Suprapubic skin (tissue), 4 donors: ENCODE measurements around the gene CCDC124. TPM values are rescaled to one million over a fixed set of nuclear protein-coding genes. Genes with fewer than 3 reads are reported as not detected.

Source experiments
- DNase-seq, 2 donors: peaks; one replicate each; pipeline ENCODE4 v3.0.0-alpha.2; 2019; ENCODE audit warnings: low spot score in 2 of 2
- H3K27ac ChIP-seq: fragments of 200-600 bp; sonication (generic); one replicate; pipeline ENCODE4 v1.5.1; 2019
- H3K27me3 ChIP-seq: fragments of 200-600 bp; sonication (generic); one replicate; pipeline ENCODE4 v1.5.1; 2019
- H3K36me3 ChIP-seq: fragments of 200-600 bp; sonication (generic); one replicate; pipeline ENCODE4 v1.5.1; 2019
- H3K4me1 ChIP-seq: fragments of 200-600 bp; sonication (generic); one replicate; pipeline ENCODE4 v1.5.1; 2019
- H3K4me3 ChIP-seq: fragments of 200-600 bp; sonication (generic); one replicate; pipeline ENCODE4 v1.5.1; 2019; ENCODE audit warnings: mild to moderate bottlenecking
- H3K9me3 ChIP-seq: fragments of 200-600 bp; sonication (generic); one replicate; pipeline ENCODE4 v1.5.1; 2019
- EP300 ChIP-seq: sonication (generic); formaldehyde crosslinking; IDR thresholded peaks from one replicate; pipeline ENCODE4 v1.6.1; 2017; ENCODE audit warnings: antibody characterized with exemption
- POLR2A ChIP-seq, 2 donors: fragments of 450-650 bp; IDR thresholded peaks; one replicate each; pipeline ENCODE4 v1.6.1; 2017; ENCODE audit warnings: antibody characterized with exemption in 2 of 2, mild to moderate bottlenecking in 2 of 2, moderate library complexity in 2 of 2
- POLR2AphosphoS5 ChIP-seq, 3 donors: sonication (generic); formaldehyde crosslinking; IDR thresholded peaks; one replicate each; pipeline ENCODE4 v1.6.1; 2017; ENCODE audit warnings: antibody characterized with exemption in 3 of 3
- WGBS: methylation state at CpG from one replicate; pipeline ENCODE4 v1.1.5; 2018; 5-methylcytosine and 5-hydroxymethylcytosine counted together
- total RNA-seq, 4 donors: library from RNA; depleted of rRNA; stranded (reverse); fragments of >200 nt; gene quantifications; one replicate each; pipeline ENCODE4 v1.1.0, GENCODE V29; 2016
- TF ChIP-seq, protein P1 (sequence below), 2 donors: fragments of 200-600 bp in 1 of 2; fragments of 450-650 bp in 1 of 2; sonication (generic) in 1 of 2; IDR thresholded peaks; one replicate each; pipeline ENCODE4 v1.5.1; 2016 to 2019; ENCODE audit warnings: antibody characterized with exemption in 2 of 2, mild to moderate bottlenecking in 1 of 2, moderate library complexity in 1 of 2

CCDC124 gene
- total RNA-seq, 4 donors from 2014 or later: 24.3 to 42.7 (median 33.1) TPM

DNA sequence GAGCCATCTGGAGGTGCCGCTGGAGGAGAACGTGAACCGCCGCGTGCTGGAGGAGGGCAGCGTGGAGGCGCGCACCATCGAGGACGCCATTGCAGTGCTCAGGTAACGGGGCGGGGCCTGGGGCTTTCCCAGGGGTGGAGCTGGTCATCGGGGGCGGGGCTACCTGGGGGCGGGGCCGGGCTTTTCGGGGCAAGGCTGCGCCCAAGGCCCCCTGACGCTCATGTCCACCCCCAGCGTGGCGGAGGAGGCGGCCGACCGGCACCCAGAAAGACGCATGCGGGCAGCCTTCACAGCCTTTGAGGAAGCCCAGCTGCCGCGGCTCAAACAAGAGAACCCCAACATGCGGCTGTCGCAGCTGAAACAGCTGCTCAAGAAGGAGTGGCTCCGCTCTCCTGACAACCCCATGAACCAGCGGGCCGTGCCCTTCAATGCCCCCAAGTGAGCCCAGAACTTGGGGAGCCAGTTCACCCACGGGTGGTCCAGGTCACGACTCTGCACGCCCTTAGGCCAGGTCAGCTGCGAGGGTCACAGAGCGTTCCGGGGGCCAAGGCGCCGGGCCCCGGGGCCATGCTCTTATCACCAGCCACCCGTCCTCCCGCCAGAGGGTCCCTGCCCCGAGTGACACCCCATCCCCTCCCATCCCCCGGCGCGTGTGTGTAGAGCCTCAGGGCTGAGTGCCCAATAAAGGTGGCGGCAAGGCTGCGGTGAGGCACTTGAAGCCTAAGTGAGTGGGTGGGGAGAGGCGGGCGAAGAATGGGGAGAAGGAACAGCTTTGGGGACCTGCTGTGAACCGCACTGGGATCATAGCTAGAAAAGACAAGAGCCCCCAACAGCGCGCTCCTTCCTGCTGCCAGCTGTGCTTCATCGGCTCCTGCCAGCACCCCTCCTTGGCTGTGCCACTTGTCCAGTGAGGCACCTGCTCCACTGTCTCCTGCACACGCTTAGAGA, 10.7 kb downstream of the CCDC124 start:
- Histone ChIP-seq H3K4me1 (peaks cover 35% of the 10 kb centered on the region), H3K36me3 (peaks cover 13% of the 10 kb centered on the region), H3K4me3 (peak overlapping the region; percentile 22), H3K27ac (peak overlapping the region; percentile 27), H3K9me3 (no peaks in the 10 kb centered on the region), H3K27me3 (peaks cover under 1% of the 10 kb centered on the region)
- WGBS: 65% methylated on average over 49 of the region's 57 CpGs
- DNase-seq: no peak
- TF ChIP-seq EP300: no peak

- Histone ChIP-seq H3K27ac (no peak overlapping the region), H3K4me3 (no peak overlapping the region), H3K9me3 (no peaks in the 10 kb centered on the region), H3K27me3 (peaks cover 8% of the 10 kb centered on the region), H3K36me3 (peaks cover 10% of the 10 kb centered on the region), H3K4me1 (peaks cover 43% of the 10 kb centered on the region)
- DNase-seq: no peak
- WGBS: 45% methylated on average over 4 of the region's 4 CpGs
- TF ChIP-seq POLR2AphosphoS5 (IDR thresholded peaks at IDR 0.05) (no peak), POLR2A (IDR thresholded peaks at IDR 0.05) (no peak), EP300 (no peak)
- TF ChIP-seq, protein P1, sequence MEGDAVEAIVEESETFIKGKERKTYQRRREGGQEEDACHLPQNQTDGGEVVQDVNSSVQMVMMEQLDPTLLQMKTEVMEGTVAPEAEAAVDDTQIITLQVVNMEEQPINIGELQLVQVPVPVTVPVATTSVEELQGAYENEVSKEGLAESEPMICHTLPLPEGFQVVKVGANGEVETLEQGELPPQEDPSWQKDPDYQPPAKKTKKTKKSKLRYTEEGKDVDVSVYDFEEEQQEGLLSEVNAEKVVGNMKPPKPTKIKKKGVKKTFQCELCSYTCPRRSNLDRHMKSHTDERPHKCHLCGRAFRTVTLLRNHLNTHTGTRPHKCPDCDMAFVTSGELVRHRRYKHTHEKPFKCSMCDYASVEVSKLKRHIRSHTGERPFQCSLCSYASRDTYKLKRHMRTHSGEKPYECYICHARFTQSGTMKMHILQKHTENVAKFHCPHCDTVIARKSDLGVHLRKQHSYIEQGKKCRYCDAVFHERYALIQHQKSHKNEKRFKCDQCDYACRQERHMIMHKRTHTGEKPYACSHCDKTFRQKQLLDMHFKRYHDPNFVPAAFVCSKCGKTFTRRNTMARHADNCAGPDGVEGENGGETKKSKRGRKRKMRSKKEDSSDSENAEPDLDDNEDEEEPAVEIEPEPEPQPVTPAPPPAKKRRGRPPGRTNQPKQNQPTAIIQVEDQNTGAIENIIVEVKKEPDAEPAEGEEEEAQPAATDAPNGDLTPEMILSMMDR (IDR thresholded peaks at IDR 0.05): no peak
These were observed 11.5 kb downstream of the CCDC124 start for GRCh38 chr19:17944301-17944700.

DNA sequence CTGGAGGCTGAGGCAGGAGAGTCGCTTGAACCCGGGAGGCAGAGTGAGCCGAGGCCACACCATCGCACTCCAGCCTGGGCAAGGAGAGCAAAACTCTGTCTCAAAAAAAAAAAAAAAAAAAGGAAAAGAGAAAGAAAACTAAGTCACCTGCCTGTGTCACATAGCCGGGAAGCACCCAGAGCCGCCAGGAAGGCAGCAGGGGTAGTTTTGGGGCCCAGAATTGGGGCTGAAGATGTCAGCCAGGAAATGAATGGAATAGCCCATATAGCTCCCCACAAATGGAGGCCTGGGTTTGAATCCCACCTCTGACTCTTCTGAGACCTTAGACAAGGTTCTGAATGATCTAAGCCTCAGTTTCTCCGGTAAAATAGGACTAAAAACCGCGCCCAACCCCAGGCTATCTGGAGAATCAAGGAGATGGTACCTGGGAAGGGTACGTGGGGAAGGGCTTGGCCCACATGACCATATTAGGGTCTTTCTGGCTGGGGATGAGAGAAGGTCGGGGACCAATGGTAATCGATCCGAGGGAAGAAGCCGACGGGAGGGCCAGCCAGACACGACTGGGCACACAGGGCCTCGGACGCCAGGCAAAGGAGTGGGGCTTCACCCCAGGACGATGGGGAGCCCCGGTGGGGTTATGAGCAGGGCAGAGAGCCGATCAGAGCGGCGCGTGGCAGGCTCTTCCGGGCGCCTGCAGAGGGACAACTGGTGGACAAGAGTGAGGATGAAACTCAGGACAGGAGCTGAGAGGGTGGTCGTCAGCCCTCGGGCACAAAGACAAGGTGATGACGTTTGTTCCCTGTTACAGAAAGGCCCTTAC, 14.4 kb downstream of the CCDC124 start:
- Histone ChIP-seq H3K4me3 (peak overlapping the region; percentile 75), H3K36me3 (peaks cover 3% of the 10 kb centered on the region), H3K27me3 (peaks cover 37% of the 10 kb centered on the region), H3K4me1 (peaks cover 72% of the 10 kb centered on the region), H3K27ac (no peak overlapping the region), H3K9me3 (no peaks in the 10 kb centered on the region)
- TF ChIP-seq, protein P1 (IDR thresholded peaks at IDR 0.05): no peak
- no peak for TF ChIP-seq POLR2AphosphoS5 (IDR thresholded peaks at IDR 0.05)
- no peak for DNase-seq
- 22% methylated on average over 21 of the region's 29 CpGs for WGBS

DNA sequence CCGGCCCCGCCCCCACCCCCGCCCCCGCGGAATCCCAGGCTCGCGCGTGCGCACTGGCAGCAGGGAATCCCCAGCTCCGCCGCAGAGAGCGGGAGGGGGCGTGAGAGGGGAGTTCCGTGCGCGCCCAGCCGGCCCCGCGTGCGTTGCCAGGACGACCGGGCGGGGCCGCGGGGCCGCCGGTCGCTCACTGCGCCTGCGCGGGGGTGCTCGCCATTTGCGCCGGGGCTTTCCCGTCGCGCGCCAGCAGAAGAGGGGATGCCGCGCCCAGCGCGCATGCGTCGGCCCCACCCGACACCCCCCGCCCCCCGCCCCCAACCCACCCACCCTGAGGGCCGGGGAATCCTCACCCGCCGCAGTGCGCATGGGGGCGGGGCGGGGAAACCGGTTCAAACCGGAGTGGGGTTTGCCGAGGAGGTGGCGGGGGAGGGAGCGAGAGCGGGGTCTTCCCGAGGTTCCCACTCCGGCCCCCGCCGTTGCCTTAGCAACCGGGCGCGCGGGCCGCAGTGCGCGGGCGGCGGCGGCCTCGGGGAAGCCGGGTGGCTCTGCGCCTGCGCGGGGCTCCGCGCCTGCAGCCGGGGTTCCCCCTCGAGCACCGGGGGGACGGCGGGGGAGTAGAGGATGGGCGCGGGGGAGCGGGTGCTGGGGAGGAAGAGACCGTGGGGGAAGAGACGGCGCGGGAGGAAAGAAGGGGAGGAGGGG, 15.1 kb downstream of the CCDC124 start:
- 0% methylated on average over 19 of the region's 92 CpGs for WGBS
- TF ChIP-seq EP300: no peak
- TF ChIP-seq POLR2A (IDR thresholded peaks at IDR 0.05): no peak
- TF ChIP-seq, protein P1 (IDR thresholded peaks at IDR 0.05): no peak
- no peak for TF ChIP-seq POLR2AphosphoS5 (IDR thresholded peaks at IDR 0.05)
- peaks cover 45% of the 10 kb centered on the region for H3K27me3 ChIP-seq
- H3K27ac ChIP-seq: no peak overlapping the region
- DNase-seq: peak; percentile 90 to 91
- H3K36me3 ChIP-seq: peaks cover 3% of the 10 kb centered on the region
- no peaks in the 10 kb centered on the region for H3K9me3 ChIP-seq
- peak overlapping the region; percentile 75 for H3K4me3 ChIP-seq
- peaks cover 71% of the 10 kb centered on the region for H3K4me1 ChIP-seq

DNA sequence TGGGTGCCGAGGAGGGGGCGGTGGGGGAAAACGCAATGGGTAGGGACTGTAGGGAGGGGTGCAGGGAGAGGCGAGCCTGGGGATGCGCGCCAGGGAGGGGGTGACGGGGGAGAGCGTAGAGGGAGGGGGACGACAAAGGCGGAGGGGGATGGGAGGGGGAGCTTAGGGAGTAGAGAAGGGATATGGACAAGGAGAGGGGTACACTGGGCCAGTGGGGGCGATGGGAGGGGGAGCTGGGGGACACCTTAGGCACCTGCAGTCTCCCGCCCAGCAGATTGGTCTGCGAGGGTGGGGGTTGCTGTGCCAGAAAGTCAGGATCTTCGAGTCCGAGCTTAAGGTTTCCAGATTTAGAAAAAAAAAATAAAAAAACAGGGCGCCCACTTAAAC, 15.7 kb downstream of the CCDC124 start:
- no peak overlapping the region for H3K27ac ChIP-seq
- no peak for DNase-seq
- 3% methylated on average over 16 of the region's 16 CpGs for WGBS
- H3K4me3 ChIP-seq: peak overlapping the region; percentile 75
- H3K36me3 ChIP-seq: peaks cover 2% of the 10 kb centered on the region
- TF ChIP-seq POLR2A (IDR thresholded peaks at IDR 0.05): no peak
- peaks cover 50% of the 10 kb centered on the region for H3K27me3 ChIP-seq
- no peaks in the 10 kb centered on the region for H3K9me3 ChIP-seq
- H3K4me1 ChIP-seq: peaks cover 66% of the 10 kb centered on the region
